ENCODE data around the gene SLC25A14.

- TF ChIP-seq CTCF (conservative IDR thresholded peaks at IDR 0.05; ENCODE audit: low read depth in 2 of 2) (no peak), CREB1 (CRISPR knock-in tag; IDR thresholded peaks at IDR 0.05; ENCODE audit: low read depth) (no peak), EZH2 (IDR thresholded peaks at IDR 0.05; ENCODE audit: low read depth, unreplicated experiment) (no peak), REST (IDR thresholded peaks at IDR 0.05; ENCODE audit: unreplicated experiment) (no peak), ZNF331 (CRISPR knock-in tag; IDR thresholded peaks at IDR 0.05; ENCODE audit: low read depth) (no peak), JUNB (IDR thresholded peaks at IDR 0.05; ENCODE audit: unreplicated experiment) (no peak), EZH2phosphoT487 (IDR thresholded peaks at IDR 0.05; ENCODE audit: unreplicated experiment) (no peak), POLR2AphosphoS5 (IDR thresholded peaks at IDR 0.05; ENCODE audit: low read depth) (no peak), ZNF114 (CRISPR knock-in tag; IDR thresholded peaks at IDR 0.05) (no peak), NANOG (IDR thresholded peaks at IDR 0.05; ENCODE audit: borderline replicate concordance) (no peak)
These were observed 78.3 kb downstream of the SLC25A14 start for GRCh38 chrX:130418066-130418465.

Data from GM23338 (cell line).